Testis (tissue), 2 donors: ENCODE data around the gene NTNG2.

Experiments used
- CTCF ChIP-seq, 3 experiments: fragments of 450-650 bp in 2 of 3; fragments of 200-600 bp in 1 of 3; sonication (generic) in 1 of 3; IDR thresholded peaks; one replicate each; pipeline ENCODE4 v1.5.1; 2016 to 2019; ENCODE audit warnings: antibody characterized with exemption in 3 of 3, mild to moderate bottlenecking in 2 of 3, moderate library complexity in 1 of 3
- POLR2A ChIP-seq: fragments of 450-650 bp; IDR thresholded peaks from one replicate; pipeline ENCODE4 v1.6.1; 2017; ENCODE audit warnings: antibody characterized with exemption, mild to moderate bottlenecking, moderate library complexity

- TF ChIP-seq CTCF (IDR thresholded peaks at IDR 0.05) (no peak), POLR2A (no peak)
Observed at GRCh38 chr9:132129535-132129934, 32.3 kb upstream of the NTNG2 start.
